HK-2 (cell line): ENCODE data around the gene JAG1.

ENCODE experiments used
- DNase-seq: peaks from one replicate; pipeline ENCODE4 v3.0.0-alpha.2; 2018; ENCODE audit not compliant: unreplicated experiment

JAG1 gene

GRCh38 chr20:10668677-10669368 lies 5.0 kb downstream of the JAG1 start:
- DNase-seq, result no peak

GRCh38 chr20:10667560-10668167 lies 6.1 kb downstream of the JAG1 start:
- DNase-seq, result peak; percentile 9

GRCh38 chr20:10667077-10667401 lies 6.8 kb downstream of the JAG1 start:
- DNase-seq, result peak; percentile 6

- no peak for DNase-seq
Measured at GRCh38 chr20:10666221-10667076, 7.3 kb downstream of the JAG1 start.

GRCh38 chr20:10665791-10666190 lies 8.0 kb downstream of the JAG1 start:
- DNase-seq, result peak; percentile 8

- DNase-seq, result peak; percentile 8
Measured at GRCh38 chr20:10665027-10665561, 8.7 kb downstream of the JAG1 start.

- DNase-seq, result no peak
Measured at GRCh38 chr20:10663756-10664155, 10.0 kb downstream of the JAG1 start.

- DNase-seq, result no peak
Measured at GRCh38 chr20:10662661-10663458, 10.9 kb downstream of the JAG1 start.

GRCh38 chr20:10662151-10662550 lies 11.6 kb downstream of the JAG1 start:
- DNase-seq, result no peak

GRCh38 chr20:10661261-10661660 lies 12.5 kb downstream of the JAG1 start:
- peak; percentile 16 for DNase-seq

- peak; percentile 58 for DNase-seq
Measured at GRCh38 chr20:10660661-10661060, 13.1 kb downstream of the JAG1 start.

- peak; percentile 28 for DNase-seq
Measured at GRCh38 chr20:10659651-10660601, 13.9 kb downstream of the JAG1 start.

- DNase-seq, result peak; percentile 29
Measured at GRCh38 chr20:10658876-10659632, 14.7 kb downstream of the JAG1 start.

GRCh38 chr20:10658051-10658823 lies 15.6 kb downstream of the JAG1 start:
- peak; percentile 36 for DNase-seq

GRCh38 chr20:10657453-10657852 lies 16.3 kb downstream of the JAG1 start:
- no peak for DNase-seq

- no peak for DNase-seq
Measured at GRCh38 chr20:10655720-10656669, 17.8 kb downstream of the JAG1 start.

GRCh38 chr20:10654630-10655029 lies 19.2 kb downstream of the JAG1 start:
- no peak for DNase-seq

GRCh38 chr20:10654250-10654610 lies 19.6 kb downstream of the JAG1 start:
- no peak for DNase-seq
